Type B pancreatic cell (in vitro differentiated cells): ENCODE measurements around the gene NRM. TPM values are rescaled to one million over a fixed set of nuclear protein-coding genes. Genes with fewer than 3 reads are reported as not detected.

Source experiments
- DNase-seq: peaks from one replicate; pipeline ENCODE4 v3.0.0; 2021; ENCODE audit warnings: mixed read lengths; ENCODE audit not compliant: unreplicated experiment; ENCODE audit errors: extremely low spot score
- H3K27ac Mint-ChIP-seq: 2 replicates; pipeline ENCODE4 v1.8.0; 2021; ENCODE audit warnings: mild to moderate bottlenecking, mixed read lengths
- H3K27me3 Mint-ChIP-seq: 2 replicates; pipeline ENCODE4 v1.8.0; 2021; ENCODE audit warnings: mixed read lengths
- H3K36me3 Mint-ChIP-seq: 2 replicates; pipeline ENCODE4 v1.8.0; 2021; ENCODE audit warnings: mixed read lengths
- H3K4me1 Mint-ChIP-seq: one replicate; pipeline ENCODE4 v1.8.0; 2021; ENCODE audit warnings: mixed read lengths; ENCODE audit not compliant: unreplicated experiment
- H3K4me3 Mint-ChIP-seq: 2 replicates; pipeline ENCODE4 v1.8.0; 2021; ENCODE audit warnings: mild to moderate bottlenecking, mixed read lengths
- H3K9me3 Mint-ChIP-seq: 2 replicates; pipeline ENCODE4 v1.8.0; 2021; ENCODE audit warnings: mixed read lengths
- total RNA-seq: library from RNA; stranded (reverse); gene quantifications from 2 replicates; pipeline ENCODE4 v1.2.1, GENCODE V29; 2021; ENCODE audit warnings: low replicate concordance
- TF ChIP-seq, protein P1 (sequence below): fragments of 200-600 bp; sonication (generic); conservative IDR thresholded peaks from 2 replicates; pipeline ENCODE4 v1.5.0; 2021; ENCODE audit warnings: antibody characterized with exemption, mild to moderate bottlenecking

NRM gene
- total RNA-seq, 1 donor from 2014 or later, result 48.9 TPM

DNA sequence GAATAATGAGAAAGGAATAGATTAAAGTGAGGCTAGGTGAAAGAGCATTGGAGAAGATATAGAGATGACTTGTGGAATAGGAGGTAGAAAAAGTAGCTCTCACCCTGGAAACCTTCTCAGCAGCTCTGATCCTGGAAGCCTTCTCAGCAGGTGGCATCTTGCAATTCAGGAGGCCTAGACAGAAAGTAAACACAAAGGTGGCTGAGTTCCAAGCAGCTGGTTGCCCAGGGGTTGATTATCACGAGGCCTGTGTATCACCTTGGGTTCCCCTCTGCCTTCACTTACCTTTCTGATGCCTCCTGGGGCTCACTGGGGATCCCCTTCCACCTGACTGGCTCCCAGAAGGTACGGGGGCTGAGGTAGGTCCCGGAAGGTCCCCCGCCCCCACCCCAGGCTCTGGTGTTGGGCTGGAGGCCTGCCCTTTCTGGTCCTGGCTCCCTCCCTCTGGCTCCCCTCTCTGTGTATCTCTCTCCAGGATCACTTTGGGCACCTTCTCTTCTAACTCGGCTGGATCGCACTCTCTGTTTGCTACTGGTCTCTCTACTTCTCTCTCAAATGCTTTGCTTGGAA, 16.6 kb upstream of the NRM start:
- H3K4me3 Mint-ChIP-seq, result no peak overlapping the region
- DNase-seq, result no peak
- H3K9me3 Mint-ChIP-seq, result no peaks in the 10 kb centered on the region
- TF ChIP-seq, protein P1, sequence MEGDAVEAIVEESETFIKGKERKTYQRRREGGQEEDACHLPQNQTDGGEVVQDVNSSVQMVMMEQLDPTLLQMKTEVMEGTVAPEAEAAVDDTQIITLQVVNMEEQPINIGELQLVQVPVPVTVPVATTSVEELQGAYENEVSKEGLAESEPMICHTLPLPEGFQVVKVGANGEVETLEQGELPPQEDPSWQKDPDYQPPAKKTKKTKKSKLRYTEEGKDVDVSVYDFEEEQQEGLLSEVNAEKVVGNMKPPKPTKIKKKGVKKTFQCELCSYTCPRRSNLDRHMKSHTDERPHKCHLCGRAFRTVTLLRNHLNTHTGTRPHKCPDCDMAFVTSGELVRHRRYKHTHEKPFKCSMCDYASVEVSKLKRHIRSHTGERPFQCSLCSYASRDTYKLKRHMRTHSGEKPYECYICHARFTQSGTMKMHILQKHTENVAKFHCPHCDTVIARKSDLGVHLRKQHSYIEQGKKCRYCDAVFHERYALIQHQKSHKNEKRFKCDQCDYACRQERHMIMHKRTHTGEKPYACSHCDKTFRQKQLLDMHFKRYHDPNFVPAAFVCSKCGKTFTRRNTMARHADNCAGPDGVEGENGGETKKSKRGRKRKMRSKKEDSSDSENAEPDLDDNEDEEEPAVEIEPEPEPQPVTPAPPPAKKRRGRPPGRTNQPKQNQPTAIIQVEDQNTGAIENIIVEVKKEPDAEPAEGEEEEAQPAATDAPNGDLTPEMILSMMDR, result no peak
- H3K4me1 Mint-ChIP-seq, result no peaks in the 10 kb centered on the region
- H3K27ac Mint-ChIP-seq, result no peak overlapping the region
- peaks cover 46% of the 10 kb centered on the region for H3K36me3 Mint-ChIP-seq
- H3K27me3 Mint-ChIP-seq, result no peaks in the 10 kb centered on the region

DNA sequence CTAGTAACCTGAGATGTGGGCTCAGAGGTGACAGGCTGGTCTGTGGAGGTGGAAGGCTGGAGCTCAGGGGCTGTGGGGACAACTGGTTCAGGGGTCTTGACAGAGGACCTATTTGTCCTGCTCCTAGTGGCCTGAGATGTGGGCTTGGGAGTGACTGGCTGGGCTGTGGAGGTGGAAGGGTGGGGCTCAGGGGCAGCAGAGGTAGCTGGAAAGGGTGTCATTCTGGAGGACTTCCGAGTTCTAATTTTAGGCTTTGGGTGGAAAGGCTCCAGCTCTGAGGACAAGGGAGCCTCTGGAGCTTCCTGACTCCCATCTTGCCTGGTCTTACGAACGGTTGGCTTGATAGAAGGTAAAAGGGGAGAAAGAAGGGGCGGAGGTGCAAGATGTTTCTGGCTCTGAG, 14.8 kb upstream of the NRM start:
- DNase-seq, result no peak
- no peaks in the 10 kb centered on the region for H3K27me3 Mint-ChIP-seq
- peaks cover 40% of the 10 kb centered on the region for H3K36me3 Mint-ChIP-seq
- H3K27ac Mint-ChIP-seq, result no peak overlapping the region
- no peaks in the 10 kb centered on the region for H3K4me1 Mint-ChIP-seq
- H3K4me3 Mint-ChIP-seq, result no peak overlapping the region
- TF ChIP-seq, protein P1, result no peak
- no peaks in the 10 kb centered on the region for H3K9me3 Mint-ChIP-seq

DNA sequence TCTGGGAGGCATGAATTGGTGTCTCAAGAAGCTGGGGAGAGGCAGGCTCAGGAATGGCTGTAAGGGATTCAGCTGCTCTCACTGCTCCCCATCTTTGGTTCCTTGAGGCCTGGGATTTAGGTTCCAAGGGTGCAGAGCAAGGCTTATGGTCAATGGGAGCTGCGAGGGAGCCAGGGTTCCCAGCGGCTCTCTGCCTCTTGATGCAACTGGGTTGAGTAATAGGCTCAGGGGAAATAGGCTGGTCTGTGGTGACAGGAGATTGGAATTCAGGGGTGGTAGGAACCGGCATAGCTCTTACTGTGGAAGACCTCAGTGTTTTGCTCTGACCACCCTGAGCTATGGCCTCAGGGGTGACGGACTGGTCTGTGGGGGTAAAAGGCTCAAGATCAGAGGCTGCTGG, 13.0 kb upstream of the NRM start:
- Mint-ChIP-seq H3K36me3 (peaks cover 34% of the 10 kb centered on the region), H3K27ac (no peak overlapping the region), H3K4me3 (no peak overlapping the region), H3K9me3 (no peaks in the 10 kb centered on the region), H3K4me1 (no peaks in the 10 kb centered on the region), H3K27me3 (no peaks in the 10 kb centered on the region)
- no peak for DNase-seq
- TF ChIP-seq, protein P1, result no peak

DNA sequence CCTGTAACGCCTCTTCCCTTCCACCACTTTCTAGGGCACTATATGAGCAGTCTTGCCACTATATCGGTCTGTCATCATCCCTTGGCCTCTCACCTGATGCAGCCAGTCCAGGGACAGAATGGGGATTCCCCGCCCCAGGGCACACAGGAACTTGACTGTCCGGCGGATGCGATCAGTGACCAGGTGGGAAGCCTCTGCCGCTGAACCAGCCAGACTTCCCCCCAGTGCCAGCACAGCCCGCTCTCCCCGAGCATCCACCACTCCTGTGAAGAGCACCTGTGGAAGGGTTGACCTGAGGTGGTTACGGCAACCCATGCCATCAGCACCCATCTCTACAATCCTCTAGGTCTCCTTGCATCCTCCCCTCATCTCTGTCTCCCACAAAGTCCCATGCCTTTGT, 12.2 kb upstream of the NRM start:
- Mint-ChIP-seq H3K36me3 (peaks cover 34% of the 10 kb centered on the region), H3K27me3 (no peaks in the 10 kb centered on the region), H3K9me3 (no peaks in the 10 kb centered on the region), H3K4me3 (no peak overlapping the region), H3K27ac (no peak overlapping the region), H3K4me1 (no peaks in the 10 kb centered on the region)
- TF ChIP-seq, protein P1, result no peak
- no peak for DNase-seq

DNA sequence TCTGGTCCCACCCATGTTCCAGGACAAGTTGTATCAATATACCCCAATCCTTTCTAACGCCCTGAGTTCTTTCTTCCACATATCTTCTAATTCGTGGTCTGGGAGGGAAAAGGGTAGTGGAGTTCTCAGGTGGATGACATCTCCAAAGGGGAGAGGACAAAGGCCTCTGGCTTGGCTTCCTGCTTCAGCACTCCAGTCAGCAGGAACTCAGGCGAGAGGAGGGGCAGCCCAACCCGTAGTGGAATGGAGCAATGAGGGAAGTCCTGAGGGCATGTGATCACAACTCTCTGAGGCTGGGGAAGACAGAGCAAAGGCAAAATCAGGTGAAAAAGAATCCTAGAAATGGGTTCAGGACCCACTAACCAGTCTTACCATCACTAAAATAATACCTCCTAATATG, 9.6 kb upstream of the NRM start:
- Mint-ChIP-seq H3K36me3 (peaks cover 25% of the 10 kb centered on the region), H3K4me3 (no peak overlapping the region), H3K9me3 (no peaks in the 10 kb centered on the region), H3K27me3 (no peaks in the 10 kb centered on the region), H3K4me1 (no peaks in the 10 kb centered on the region), H3K27ac (peak overlapping the region; percentile 82)
- DNase-seq, result no peak
- TF ChIP-seq, protein P1, result no peak

DNA sequence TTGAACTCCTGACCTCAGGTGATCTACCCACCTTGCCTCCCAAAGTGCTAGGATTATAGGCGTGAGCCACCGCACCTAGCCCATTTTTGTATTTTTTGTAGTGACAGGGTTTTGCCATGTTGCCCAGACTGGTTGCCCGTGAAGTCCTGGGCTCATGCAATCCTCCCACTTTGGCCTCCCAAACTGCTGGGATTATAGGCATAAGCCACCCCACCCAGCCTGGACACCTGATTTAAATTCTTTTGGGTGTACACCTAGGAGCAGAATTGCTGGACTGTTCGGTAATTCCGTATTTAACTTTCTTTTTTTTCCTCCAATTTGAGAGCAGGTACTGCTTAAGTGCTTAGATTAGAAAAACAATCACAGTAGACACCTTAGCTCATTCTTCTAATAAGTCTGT, 5.6 kb upstream of the NRM start:
- no peaks in the 10 kb centered on the region for H3K27me3 Mint-ChIP-seq
- TF ChIP-seq, protein P1, result no peak
- H3K4me3 Mint-ChIP-seq, result no peak overlapping the region
- H3K9me3 Mint-ChIP-seq, result no peaks in the 10 kb centered on the region
- H3K36me3 Mint-ChIP-seq, result no peaks in the 10 kb centered on the region
- no peak for DNase-seq
- H3K27ac Mint-ChIP-seq, result no peak overlapping the region
- peaks cover 4% of the 10 kb centered on the region for H3K4me1 Mint-ChIP-seq
